Ectodermal cell (in vitro differentiated cells): Measurements from ENCODE around the gene XPA.

ENCODE experiments used
- H3K27ac ChIP-seq: 2 replicates; pipeline ENCODE4 v1.7.0; 2013; ENCODE audit warnings: mild to moderate bottlenecking, low read depth, low read length; ENCODE audit not compliant: insufficient read depth, poor library complexity, severe bottlenecking
- H3K27me3 ChIP-seq: 2 replicates; pipeline ENCODE4 v1.7.0; 2013; ENCODE audit warnings: mild to moderate bottlenecking, low read length; ENCODE audit not compliant: insufficient read depth, control insufficient read depth, poor library complexity, severe bottlenecking
- H3K36me3 ChIP-seq: one replicate; pipeline ENCODE4 v1.7.0; 2013; ENCODE audit warnings: low read length; ENCODE audit not compliant: control insufficient read depth, insufficient read depth
- H3K4me1 ChIP-seq: one replicate; pipeline ENCODE4 v1.7.0; 2013; ENCODE audit warnings: low read length; ENCODE audit not compliant: control insufficient read depth, insufficient read depth
- H3K4me3 ChIP-seq: 2 replicates; pipeline ENCODE4 v1.7.0; 2013; ENCODE audit warnings: low read depth, low read length, control low read depth; ENCODE audit not compliant: insufficient read depth
- H3K9me3 ChIP-seq: 2 replicates; pipeline ENCODE4 v1.7.0; 2013; ENCODE audit warnings: mild to moderate bottlenecking, low read length, moderate library complexity; ENCODE audit not compliant: control insufficient read depth
- WGBS, 2 experiments: methylation state at CpG; one replicate each; pipeline ENCODE4 v1.1.7; 2013; ENCODE audit warnings: missing lambda C conversion rate in 2 of 2; 5-methylcytosine and 5-hydroxymethylcytosine counted together

The XPA gene

DNA sequence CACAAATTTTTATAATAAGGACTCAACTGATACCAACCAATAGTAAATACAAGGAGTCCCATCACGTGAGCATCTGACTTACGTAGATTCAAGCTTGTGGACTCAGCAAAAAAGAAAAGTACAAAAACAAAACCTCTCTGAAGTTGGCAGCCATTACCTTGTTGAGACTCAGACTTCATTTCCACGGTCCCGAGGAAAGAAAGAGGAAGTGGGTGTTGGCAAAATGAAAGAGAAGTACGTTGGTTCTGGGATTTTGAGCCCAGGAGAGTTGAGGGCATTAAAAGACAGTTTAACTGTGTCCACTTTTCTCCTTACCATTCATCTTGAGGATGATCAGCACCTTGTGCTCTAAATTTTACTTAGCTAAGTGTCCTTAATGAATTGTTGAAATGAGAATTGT, 36.8 kb downstream of the XPA start:
- H3K27me3 ChIP-seq = no peaks in the 10 kb centered on the region
- peaks cover 31% of the 10 kb centered on the region for H3K36me3 ChIP-seq
- WGBS, 2 experiments = 94 to 96% methylated on average over 5 of the region's 5 CpGs

DNA sequence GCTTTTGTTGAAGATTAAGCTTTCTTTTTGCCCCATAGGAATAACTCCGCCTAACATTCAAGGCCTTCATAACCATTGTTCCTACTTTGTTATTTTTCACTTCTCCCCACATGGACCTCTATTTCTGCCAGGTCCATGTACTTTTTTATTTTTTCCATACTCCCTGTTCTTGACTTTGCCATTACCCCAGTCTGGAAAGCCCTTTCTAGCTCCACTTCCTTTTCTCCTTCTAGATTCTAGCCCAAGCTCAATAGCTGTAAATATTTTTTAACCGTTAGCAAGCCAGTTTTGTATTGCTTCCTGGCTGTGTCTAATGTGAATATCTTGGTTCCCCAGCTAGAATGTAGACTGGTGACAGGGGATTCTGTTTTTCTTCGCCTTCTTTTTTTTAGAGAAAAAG, 37.4 kb downstream of the XPA start:
- Histone ChIP-seq H3K27ac (no peak overlapping the region), H3K36me3 (peaks cover 30% of the 10 kb centered on the region), H3K9me3 (no peaks in the 10 kb centered on the region), H3K4me3 (no peak overlapping the region), H3K4me1 (no peaks in the 10 kb centered on the region), H3K27me3 (no peaks in the 10 kb centered on the region)
- WGBS, 2 experiments = 86 to 99% methylated on average over 3 of the region's 3 CpGs

More for the DNA sequence above, 36.8 kb downstream of the XPA start:
- H3K4me3 ChIP-seq = no peak overlapping the region
- no peaks in the 10 kb centered on the region for H3K4me1 ChIP-seq
- no peak overlapping the region for H3K27ac ChIP-seq
- H3K9me3 ChIP-seq = no peaks in the 10 kb centered on the region

DNA sequence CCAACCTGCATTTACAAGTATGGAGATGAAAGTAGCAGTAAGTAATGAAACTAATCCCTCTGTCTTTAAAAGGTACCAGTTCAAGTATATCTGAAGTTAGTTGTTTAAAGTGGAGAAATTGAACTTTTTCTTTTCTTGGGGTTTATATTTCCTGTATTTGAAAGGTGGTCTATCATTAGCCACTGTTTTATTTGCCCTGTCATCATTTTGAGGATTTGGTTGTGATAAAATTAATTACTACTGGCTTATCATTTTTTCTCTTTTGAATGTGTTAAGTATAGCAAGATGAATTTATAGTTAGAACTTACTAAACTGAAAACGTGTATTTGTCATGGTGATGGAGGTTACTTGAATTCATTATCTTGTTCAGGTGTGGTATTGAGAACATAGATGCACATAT, 38.4 kb downstream of the XPA start:
- WGBS, 2 experiments = 88 to 92% methylated on average over 1 of the region's 1 CpG
- H3K36me3 ChIP-seq = peaks cover 38% of the 10 kb centered on the region
- no peak overlapping the region for H3K27ac ChIP-seq
- no peaks in the 10 kb centered on the region for H3K27me3 ChIP-seq
- no peak overlapping the region for H3K4me3 ChIP-seq
- H3K4me1 ChIP-seq = no peaks in the 10 kb centered on the region
- H3K9me3 ChIP-seq = no peaks in the 10 kb centered on the region

DNA sequence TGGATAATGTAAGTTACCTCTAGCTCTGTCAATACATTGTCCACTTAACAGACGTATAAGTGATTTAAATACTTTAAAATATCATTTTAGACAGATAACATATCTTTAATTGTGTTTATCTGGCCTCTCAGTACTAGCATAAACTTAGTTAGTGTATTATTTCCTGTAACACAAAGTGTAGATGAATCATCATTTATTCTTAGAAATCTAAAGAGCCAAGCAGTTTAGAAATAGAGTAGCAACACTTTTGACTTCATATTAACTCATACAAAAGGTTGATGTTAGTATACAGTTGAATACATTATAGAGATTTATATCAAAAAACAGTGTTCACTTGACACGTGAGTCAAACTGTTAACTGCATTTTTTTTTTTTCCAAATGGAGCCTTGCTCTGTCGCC, 45.5 kb downstream of the XPA start:
- 88 to 90% methylated on average over 2 of the region's 3 CpGs for WGBS, 2 experiments
- no peak overlapping the region for H3K27ac ChIP-seq
- no peaks in the 10 kb centered on the region for H3K4me1 ChIP-seq
- H3K4me3 ChIP-seq = no peak overlapping the region
- H3K9me3 ChIP-seq = no peaks in the 10 kb centered on the region
- H3K36me3 ChIP-seq = peaks cover 39% of the 10 kb centered on the region
- H3K27me3 ChIP-seq = no peaks in the 10 kb centered on the region

DNA sequence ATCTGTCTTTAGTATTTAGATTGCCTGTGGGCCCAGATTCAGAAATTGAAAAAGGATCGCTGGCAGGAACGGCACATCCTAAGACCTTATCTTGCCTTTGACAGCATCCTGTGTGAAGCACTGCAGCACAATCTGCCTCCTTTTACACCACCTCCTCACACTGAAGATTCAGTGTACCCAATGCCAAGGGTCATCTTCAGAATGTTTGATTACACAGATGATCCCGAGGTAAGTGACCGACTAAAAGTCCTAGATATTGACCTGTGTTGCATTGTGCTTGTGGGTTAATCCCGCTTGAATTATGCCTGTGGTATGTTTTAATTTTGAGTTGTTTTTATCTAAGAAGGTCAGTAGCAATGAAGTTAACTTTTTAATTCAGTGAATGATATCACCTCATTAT, 49.1 kb downstream of the XPA start:
- H3K27ac ChIP-seq = no peak overlapping the region
- peaks cover 33% of the 10 kb centered on the region for H3K36me3 ChIP-seq
- no peak overlapping the region for H3K4me3 ChIP-seq
- H3K4me1 ChIP-seq = no peaks in the 10 kb centered on the region
- 92 to 96% methylated on average over 5 of the region's 5 CpGs for WGBS, 2 experiments
- H3K27me3 ChIP-seq = no peaks in the 10 kb centered on the region
- no peaks in the 10 kb centered on the region for H3K9me3 ChIP-seq

DNA sequence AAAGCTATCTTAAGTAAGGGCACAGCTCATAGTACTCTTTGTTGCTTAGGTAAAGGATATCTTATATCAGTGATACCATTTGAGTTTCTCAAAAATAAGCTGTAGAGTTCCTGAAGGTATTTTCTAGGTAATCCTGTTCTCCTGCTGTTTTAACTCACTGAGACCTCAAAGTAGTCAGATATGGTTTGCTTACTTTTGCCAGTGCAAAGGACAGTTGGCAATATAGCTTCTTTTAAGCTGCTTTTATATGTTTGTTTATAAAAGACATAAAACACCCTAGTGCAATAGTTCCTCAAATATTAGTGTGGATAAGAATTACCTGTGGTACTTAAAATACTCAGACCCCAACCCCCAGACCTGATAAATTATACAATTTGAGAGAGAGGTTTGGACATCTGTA, 51.4 kb downstream of the XPA start:
- no peak overlapping the region for H3K27ac ChIP-seq
- H3K27me3 ChIP-seq = no peaks in the 10 kb centered on the region
- H3K9me3 ChIP-seq = no peaks in the 10 kb centered on the region
- no peaks in the 10 kb centered on the region for H3K4me1 ChIP-seq
- peaks cover 32% of the 10 kb centered on the region for H3K36me3 ChIP-seq
- no peak overlapping the region for H3K4me3 ChIP-seq

DNA sequence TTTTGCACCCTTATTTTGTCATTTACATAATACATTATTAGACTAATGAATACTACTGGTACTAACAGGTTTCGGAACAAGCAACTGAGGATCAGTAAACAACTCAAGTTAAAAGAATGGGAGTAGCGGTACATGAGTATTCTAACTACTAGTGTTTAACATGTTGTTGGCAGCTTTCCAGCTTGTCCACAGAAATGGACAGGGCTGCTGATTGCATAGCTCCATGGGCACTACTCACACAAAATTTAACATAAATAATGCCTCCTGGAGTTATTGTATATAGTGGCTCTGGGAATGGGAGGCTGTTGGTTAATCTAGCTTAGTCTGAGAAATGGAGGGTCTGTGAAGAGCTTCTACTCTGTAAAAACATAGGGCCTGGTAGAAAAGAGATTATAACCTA, 56.8 kb downstream of the XPA start:
- 100% methylated on average over 2 of the region's 2 CpGs for WGBS, 2 experiments
- Histone ChIP-seq H3K27me3 (no peaks in the 10 kb centered on the region), H3K36me3 (peaks cover 17% of the 10 kb centered on the region), H3K4me3 (no peak overlapping the region), H3K27ac (no peak overlapping the region), H3K4me1 (no peaks in the 10 kb centered on the region), H3K9me3 (no peaks in the 10 kb centered on the region)

DNA sequence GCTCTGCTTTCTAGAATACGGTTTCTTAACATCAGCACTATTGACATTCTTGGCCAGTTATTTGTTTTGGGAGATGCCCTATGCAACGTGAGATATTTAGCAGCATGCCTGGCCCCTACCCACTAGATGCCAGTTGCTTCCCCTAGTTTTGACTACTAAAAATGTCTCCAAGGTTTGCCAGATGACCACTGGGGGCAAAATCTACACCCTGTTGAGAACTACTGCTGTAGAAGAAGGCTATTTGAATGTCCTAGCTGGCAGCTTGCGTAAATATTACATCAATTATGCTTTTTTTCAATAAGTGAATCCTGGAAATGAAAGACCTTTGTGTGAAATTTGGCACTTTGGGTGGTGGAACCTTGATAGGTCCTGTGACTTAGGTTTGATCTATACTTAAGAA, 58.5 kb downstream of the XPA start:
- Histone ChIP-seq H3K4me3 (no peak overlapping the region), H3K4me1 (no peaks in the 10 kb centered on the region), H3K36me3 (peaks cover 10% of the 10 kb centered on the region), H3K27ac (no peak overlapping the region), H3K9me3 (no peaks in the 10 kb centered on the region), H3K27me3 (no peaks in the 10 kb centered on the region)
- WGBS, 2 experiments = 85 to 91% methylated on average over 3 of the region's 3 CpGs

DNA sequence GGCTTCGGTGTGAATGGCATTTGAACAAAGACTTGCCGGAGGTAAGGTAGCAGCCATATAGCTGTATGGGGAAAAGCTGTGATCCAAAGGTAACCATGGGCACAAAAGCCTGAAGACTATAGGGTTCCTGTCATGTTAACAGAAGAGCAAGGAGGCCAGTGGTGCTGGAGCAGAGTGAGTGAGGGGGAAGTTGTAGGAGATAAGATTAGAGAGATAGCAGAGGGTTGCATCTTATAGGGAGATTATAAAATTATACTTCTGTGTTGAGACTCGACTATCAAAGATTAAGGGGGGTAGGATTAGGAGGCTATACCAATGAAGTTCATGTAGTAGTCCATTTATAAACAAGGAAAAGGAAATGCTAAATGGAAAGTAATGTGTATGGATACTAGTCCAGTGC, 60.2 kb downstream of the XPA start:
- peaks cover 4% of the 10 kb centered on the region for H3K36me3 ChIP-seq
- H3K4me1 ChIP-seq = no peaks in the 10 kb centered on the region
- H3K27ac ChIP-seq = no peak overlapping the region
- no peaks in the 10 kb centered on the region for H3K9me3 ChIP-seq
- H3K27me3 ChIP-seq = no peaks in the 10 kb centered on the region
- 91 to 92% methylated on average over 3 of the region's 3 CpGs for WGBS, 2 experiments
- no peak overlapping the region for H3K4me3 ChIP-seq

DNA sequence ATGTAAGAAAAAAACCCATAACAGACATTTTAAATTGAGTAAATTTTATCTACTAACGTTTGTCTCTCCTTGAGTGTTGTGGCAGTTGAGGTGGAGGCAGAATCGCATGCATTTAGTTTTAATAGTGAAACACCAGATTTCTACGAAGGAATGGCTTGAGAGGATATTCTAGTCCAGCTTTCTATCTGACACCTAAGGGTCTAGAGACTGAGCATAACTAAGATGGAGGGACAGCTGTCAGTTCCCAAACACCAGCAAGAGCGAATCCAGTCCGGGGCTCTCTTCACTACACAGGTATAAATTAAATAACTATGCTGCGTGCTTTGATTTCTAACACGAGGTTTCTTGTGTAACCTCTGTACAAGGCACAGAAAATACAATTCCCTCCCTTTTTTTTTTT, 62.1 kb downstream of the XPA start:
- Histone ChIP-seq H3K27me3 (no peaks in the 10 kb centered on the region), H3K4me3 (peak overlapping the region; percentile 86), H3K27ac (no peak overlapping the region), H3K4me1 (peaks cover 5% of the 10 kb centered on the region), H3K9me3 (no peaks in the 10 kb centered on the region), H3K36me3 (no peaks in the 10 kb centered on the region)
- 84 to 85% methylated on average over 7 of the region's 7 CpGs for WGBS, 2 experiments

DNA sequence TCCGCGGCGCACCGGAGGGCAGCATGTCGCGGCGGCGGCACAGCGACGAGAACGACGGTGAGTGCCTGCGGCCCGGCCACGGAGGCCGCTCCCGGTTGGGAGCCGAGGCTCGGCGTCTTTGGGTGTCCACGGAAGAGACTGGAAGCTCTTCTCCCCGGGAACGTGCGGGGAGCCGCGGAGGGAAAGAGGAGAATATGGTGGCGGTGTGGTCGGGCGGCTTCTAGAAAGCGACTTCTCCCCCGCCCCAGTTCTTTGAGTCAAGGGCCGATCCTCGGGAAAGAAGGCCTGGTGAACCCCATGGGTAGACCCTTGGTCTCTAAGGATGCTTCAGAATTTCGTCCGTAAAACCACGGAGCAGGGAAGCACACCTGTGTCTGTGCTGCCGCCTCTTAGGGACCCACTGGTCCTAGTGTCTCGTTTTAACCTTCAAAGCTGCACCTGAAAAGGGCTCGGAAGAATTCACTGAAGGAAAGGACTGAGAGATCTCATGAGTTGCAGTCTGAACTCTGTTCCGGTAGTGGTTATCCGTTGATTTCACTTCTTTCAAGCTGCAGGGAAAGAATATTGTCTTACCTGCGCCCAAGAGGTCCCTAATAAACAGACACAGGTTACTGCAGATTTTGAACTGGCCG, 63.2 kb downstream of the XPA start:
- H3K27ac ChIP-seq = peak overlapping the region; percentile 100
- no peaks in the 10 kb centered on the region for H3K9me3 ChIP-seq
- no peaks in the 10 kb centered on the region for H3K36me3 ChIP-seq
- peaks cover 5% of the 10 kb centered on the region for H3K4me1 ChIP-seq
- H3K27me3 ChIP-seq = no peaks in the 10 kb centered on the region
- WGBS, 2 experiments = 1% methylated on average over 43 of the region's 43 CpGs
- peak overlapping the region; percentile 86 for H3K4me3 ChIP-seq
